ENCODE results near the gene UNC45A.
"Not testable (repeated sequence)": the region's sequence is repeated elsewhere in the genome, so short reads cannot be mapped to it uniquely, and the experiment has no call there.

The UNC45A gene, protein sequence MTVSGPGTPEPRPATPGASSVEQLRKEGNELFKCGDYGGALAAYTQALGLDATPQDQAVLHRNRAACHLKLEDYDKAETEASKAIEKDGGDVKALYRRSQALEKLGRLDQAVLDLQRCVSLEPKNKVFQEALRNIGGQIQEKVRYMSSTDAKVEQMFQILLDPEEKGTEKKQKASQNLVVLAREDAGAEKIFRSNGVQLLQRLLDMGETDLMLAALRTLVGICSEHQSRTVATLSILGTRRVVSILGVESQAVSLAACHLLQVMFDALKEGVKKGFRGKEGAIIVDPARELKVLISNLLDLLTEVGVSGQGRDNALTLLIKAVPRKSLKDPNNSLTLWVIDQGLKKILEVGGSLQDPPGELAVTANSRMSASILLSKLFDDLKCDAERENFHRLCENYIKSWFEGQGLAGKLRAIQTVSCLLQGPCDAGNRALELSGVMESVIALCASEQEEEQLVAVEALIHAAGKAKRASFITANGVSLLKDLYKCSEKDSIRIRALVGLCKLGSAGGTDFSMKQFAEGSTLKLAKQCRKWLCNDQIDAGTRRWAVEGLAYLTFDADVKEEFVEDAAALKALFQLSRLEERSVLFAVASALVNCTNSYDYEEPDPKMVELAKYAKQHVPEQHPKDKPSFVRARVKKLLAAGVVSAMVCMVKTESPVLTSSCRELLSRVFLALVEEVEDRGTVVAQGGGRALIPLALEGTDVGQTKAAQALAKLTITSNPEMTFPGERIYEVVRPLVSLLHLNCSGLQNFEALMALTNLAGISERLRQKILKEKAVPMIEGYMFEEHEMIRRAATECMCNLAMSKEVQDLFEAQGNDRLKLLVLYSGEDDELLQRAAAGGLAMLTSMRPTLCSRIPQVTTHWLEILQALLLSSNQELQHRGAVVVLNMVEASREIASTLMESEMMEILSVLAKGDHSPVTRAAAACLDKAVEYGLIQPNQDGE

DNA sequence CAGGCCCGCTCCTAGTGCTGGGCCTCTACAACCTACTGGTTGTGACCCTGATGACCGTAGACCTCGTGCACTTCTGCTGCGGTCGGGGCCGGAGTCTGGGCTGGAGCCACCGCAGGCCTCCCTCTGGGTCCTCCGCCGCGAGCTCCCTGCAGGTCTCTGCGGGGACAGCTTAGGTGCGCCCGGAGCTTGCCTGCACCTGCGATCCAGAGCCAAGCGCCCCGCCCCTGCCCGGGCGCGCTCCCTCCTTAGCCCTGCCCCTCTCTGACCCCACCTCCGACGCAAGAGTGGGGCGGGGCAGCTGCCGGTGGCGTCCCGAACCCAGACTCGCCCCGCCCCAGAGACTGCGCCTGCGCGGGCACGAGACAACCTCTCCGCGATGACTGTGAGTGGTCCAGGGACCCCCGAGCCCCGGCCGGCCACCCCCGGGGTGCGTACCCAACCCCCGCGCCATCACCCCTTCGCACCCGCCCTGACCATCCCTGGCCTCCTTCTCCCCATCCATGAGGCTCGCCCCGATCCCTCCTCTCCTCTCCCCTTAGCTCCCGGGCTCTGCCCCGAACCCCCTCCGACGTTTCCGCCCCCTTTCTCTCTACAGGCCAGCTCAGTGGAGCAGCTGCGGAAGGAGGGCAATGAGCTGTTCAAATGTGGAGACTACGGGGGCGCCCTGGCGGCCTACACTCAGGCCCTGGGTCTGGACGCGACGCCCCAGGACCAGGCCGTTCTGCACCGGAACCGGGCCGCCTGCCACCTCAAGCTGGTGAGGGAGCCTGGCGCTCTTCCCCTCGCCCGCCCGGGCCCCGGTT, at the start of gene UNC45A:
TSS of gene UNC45A (plus strand) at position 337 of the 803 bp plus-strand sequence. CDS start at position 377, 40 bp downstream.
- DNase-seq, result peak; percentile 97

DNA sequence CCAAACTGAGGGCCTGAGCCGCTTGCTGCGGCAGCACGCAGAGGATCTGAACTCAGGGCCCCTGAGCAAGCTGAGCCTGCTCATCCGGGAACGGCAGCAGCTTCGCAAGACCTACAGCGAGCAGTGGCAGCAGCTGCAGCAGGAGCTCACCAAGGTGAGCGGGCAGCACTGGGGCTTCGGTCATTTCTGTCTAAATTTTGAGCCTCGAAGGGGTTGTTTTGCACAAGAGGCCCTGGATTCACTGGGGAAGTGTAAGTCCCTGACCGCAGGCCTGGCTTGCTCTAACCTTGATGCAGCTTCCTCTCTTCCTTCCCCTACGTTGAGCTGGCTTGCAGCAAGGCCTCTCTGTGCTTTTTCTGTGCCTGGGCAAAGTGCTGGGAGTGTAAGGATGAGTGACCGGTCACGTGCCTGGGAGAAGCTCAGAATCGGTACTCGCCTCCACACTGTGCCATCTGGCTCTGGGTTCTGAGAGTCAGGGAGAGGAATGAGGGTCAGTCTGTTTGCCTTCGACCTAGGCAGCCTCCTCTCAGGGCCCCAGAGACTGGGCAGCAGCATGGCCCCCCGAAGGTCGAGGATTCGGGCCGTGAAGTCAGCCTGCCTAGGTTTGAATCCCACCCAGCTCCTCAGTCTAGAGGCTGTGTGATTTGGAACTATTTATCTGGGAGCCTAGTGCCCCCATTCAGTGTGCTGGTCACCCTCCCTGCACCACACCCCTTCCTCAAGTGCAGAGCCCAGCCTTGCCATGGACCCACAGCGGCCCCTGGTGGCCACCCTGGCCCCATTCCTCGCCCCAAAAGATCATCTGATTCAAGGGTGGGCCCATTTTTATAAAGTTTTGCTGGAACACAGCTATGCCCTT, 49.4 kb upstream of the UNC45A start:
- peak; percentile 86 for DNase-seq

DNA sequence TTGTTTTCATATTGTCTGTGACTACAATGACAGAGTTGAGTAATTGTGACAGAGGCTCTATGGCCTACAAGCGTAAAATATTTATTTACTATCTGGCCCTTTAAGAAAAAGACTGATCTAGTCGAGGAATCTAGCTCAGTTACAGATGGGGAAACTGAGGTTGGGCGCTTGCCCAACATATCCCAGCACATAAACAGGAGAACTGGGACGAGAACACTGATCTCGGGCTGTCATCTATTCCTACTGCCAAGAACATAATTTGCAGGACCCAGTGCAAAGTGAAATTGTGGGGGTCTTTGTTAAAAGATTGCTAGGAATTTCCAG, 48.8 kb upstream of the UNC45A start:
- no peak for DNase-seq

DNA sequence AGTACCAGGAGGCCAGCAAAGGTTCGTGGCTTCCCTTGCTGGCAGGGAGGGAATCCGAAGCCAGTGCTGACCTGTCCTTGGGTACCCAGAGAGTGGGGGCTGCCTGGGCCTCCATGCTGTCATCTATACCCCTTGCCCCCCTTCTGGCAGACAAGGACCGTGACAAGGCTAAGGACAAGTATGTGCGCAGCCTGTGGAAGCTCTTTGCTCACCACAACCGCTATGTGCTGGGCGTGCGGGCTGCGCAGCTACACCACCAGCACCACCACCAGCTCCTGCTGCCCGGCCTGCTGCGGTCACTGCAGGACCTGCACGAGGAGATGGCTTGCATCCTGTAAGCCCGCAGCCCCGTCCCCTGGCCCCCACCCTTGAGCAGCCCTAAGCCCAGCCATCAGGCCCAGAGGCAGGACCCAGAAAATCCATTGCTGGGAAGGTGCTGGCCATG, 48.0 kb upstream of the UNC45A start:
- DNase-seq, result no peak

DNA sequence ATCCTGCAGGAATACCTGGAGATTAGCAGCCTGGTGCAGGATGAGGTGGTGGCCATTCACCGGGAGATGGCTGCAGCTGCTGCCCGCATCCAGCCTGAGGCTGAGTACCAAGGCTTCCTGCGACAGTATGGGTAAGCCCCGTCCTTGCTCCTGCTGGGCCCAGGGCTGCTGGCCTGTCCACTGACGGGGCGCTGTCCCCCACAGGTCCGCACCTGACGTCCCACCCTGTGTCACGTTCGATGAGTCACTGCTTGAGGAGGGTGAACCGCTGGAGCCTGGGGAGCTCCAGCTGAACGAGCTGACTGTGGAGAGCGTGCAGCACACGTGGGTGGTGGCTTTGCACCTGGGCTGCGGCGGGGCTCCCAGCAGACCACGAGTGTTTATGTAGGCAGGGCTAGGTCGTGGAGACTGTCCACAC, 45.8 kb upstream of the UNC45A start:
- DNase-seq, result no peak

DNA sequence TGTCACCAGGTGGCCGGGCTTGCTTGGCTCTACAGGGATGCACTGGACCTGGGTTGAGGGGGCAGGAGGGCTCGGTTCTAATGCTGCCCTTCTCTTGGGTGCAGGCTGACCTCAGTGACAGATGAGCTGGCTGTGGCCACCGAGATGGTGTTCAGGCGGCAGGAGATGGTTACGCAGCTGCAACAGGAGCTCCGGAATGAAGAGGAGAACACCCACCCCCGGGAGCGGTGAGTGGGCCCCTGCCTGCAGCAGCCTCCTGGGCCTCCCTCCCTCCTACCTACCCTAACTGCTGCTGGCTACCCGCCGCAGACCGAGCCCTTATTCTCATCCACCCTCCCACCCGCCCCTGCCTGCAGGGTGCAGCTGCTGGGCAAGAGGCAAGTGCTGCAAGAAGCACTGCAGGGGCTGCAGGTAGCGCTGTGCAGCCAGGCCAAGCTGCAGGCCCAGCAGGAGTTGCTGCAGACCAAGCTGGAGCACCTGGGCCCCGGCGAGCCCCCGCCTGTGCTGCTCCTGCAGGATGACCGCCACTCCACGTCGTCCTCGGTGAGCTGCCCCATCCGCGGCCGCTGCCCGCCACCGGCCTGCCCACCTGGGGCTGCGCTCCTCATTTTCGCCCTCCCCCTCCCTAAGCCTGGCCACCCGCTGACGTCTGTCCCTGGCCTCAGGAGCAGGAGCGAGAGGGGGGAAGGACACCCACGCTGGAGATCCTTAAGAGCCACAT, 45.2 kb upstream of the UNC45A start:
- DNase-seq, result no peak

DNA sequence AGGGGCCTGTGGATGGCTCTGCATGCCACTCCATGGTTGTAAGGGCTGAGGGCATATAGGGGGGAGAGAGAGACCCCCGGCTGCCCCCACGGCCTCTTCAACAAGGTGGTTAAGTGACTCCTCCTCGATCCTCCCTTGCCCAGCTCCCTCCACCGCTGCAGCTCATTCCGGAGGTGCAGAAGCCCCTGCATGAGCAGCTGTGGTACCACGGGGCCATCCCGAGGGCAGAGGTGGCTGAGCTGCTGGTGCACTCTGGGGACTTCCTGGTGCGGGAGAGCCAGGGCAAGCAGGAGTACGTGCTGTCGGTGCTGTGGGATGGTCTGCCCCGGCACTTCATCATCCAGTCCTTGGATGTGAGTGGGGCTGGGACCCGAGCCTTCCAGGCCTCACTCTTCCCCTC, 44.2 kb upstream of the UNC45A start:
- no peak for DNase-seq

DNA sequence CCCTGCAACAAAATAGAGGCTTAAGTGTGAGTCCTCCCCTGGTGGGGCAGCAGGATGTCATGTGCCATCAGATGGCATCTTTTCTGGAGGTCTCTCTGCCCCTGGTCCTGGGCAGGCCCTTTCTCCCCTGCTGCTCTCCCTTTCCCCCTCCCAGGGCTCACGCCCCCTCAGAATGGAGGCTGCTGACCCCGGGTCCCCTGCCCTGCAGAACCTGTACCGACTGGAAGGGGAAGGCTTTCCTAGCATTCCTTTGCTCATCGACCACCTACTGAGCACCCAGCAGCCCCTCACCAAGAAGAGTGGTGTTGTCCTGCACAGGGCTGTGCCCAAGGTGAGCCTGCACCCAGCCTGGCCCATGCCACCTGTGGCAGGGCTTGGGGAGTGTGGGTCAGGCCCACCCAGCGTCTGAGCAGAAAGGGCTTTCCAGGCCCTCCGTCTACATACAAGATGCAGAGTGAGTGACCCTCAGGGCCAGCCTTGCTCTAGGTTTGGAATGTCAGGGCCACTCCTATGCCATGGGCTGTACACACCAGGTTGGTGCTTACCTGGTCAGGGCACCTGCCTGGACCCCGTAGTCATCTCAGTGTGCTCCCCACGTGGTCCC, 43.6 kb upstream of the UNC45A start:
- no peak for DNase-seq

DNA sequence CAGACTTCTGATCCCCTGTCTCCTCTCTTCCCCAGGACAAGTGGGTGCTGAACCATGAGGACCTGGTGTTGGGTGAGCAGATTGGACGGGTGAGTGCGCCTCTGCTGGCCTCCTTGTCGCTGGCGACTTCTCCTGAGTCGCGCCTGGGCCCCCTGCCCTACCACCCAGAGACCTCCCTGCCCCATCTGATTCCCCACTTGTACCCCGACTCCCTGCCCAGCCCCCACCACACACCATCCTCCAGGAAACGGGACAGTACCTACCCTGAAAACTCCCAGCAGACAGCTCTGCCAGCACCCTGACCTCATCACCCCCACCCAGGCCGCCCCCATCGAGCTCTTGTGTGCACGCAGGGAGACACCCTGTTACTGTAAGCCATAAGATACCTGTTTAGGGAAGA, 43.1 kb upstream of the UNC45A start:
- DNase-seq, result no peak

DNA sequence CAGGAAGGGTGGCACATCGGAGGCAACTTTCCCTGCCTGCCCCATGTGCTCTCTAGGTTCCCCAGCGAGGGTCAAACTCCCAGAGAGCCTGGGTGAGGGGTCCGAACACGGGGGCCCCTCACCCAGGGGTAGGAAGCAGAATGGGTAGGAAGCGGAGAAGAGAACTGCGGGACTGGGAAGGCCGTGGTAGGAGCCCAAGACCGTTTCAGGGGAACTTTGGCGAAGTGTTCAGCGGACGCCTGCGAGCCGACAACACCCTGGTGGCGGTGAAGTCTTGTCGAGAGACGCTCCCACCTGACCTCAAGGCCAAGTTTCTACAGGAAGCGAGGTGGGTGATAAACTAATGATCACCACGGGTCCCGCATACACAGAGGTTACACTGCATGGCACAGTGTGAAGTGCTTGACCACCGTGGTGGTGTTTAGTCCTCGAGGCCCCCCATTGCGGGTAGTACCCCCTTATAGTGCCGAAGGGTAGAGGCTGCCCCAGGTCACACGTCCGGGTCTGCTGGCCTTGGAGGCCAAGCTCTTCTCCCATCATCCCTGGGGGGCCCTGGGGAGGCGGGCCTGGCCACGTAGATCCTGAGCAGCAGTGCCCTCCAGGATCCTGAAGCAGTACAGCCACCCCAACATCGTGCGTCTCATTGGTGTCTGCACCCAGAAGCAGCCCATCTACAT, 42.4 kb upstream of the UNC45A start:
- no peak for DNase-seq

DNA sequence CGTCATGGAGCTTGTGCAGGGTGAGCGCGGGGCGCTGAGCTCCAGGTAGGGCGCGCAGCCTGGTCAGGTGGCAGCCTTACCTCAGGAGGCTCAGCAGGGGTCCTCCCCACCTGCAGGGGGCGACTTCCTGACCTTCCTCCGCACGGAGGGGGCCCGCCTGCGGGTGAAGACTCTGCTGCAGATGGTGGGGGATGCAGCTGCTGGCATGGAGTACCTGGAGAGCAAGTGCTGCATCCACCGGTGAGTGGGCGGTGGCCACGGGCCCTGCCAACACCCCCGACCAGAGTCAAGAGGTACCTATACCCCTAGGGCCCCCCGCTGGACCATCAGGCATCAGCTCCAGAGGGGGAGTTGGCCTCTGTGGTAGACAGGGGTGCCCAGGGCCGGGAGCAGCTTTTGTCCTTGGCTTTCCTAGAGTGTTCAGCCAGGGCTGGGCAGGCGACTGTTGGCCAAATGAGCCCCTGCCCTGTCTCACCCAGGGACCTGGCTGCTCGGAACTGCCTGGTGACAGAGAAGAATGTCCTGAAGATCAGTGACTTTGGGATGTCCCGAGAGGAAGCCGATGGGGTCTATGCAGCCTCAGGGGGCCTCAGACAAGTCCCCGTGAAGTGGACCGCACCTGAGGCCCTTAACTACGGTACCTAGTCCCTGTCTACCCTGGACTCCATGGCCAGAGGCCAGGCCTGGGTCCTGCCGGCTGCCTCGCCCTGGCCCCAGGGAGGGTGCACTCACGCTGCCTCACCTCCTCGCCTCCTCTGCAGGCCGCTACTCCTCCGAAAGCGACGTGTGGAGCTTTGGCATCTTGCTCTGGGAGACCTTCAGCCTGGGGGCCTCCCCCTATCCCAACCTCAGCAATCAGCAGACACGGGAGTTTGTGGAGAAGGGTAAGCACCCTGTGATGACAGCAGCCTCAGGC, 41.7 kb upstream of the UNC45A start:
- no peak for DNase-seq

DNA sequence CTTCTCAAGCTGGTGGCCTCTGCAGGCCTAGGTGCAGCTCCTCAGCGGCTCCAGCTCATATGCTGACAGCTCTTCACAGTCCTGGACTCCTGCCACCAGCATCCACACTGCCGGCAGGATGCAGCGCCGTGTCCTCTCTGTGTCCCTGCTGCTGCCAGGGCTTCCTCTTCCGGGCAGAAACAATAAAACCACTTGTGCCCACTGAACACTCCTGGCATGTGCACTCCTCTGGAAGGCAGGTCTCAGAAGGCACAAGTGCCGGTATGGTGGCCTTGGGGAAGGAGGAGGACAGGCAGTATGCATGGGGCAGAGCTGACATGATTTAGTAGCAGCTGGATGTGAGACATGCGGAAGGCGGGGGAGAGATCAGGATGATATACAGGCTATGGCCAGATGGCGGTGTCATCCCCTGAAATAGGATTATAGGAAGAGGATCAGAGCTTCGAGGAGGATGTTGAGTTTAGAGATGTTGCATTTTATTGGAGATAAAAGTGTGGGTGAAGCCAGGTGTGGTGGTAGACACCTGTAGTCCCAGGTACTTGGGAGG, 39.4 kb upstream of the UNC45A start:
- no peak for DNase-seq

DNA sequence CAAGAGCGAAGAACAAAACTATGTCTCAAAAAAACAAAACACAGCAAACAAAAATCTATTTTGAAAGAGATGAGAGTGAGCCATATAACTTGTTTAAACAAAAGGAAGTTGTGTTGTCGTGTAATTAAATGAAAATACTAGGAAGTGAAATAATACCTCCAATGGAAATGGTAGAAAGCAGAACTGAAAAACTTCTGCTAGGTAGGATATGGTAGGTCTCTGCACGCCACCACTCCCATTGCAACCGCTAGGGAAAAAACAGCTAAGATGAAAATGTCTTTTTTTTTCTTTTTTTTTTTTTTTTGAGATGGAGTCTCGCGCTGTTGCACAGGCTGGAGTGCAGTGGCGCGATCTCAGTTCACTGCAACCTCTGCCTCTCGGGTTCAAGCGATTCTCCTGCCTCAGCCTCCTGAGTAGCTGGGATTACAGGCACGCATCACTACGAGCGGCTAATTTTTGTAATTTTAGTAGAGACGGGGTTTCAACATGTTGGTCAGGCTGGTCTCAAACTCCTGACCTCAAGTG, 37.9 kb upstream of the UNC45A start:
- DNase-seq, result not testable (repeated sequence)

DNA sequence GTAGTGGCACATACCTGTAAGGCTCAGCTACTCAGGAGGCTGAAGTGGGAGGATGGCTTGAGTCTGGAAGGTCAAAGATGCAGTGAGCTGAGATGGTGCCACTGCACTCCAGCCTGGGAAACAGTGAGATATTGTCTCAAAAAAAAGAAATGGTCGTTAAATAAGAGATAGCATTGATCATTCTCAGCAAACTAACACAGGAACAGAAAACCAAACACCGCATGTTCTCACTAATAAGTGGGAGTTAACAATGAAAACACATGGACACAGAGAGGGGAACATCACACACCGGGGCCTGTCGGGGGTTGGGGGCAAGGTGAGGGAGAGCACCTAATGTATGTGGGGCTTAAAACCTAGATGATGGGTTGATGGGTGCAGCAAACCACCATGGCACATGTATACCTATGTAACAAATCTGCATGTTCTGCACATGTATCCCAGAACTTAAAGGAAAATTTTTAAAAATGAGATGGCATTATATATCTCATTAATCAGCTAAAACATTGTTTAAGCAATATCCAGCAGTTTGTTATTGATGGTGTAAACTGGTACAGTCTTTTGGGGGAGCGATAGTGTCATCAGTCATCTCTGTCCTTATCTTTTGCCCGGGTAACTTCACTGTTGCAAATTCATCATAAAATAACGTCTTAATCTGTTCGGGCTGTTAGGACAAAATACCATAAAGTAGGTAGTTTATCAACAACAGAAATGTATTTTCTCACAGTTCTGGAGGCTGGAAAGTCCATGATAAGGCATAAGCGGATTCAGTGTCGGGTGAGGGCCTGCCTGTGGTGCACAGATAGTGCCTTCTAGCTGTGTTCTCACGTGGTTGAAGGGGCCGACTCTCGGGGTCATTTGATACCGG, 33.7 kb upstream of the UNC45A start:
- no peak for DNase-seq

DNA sequence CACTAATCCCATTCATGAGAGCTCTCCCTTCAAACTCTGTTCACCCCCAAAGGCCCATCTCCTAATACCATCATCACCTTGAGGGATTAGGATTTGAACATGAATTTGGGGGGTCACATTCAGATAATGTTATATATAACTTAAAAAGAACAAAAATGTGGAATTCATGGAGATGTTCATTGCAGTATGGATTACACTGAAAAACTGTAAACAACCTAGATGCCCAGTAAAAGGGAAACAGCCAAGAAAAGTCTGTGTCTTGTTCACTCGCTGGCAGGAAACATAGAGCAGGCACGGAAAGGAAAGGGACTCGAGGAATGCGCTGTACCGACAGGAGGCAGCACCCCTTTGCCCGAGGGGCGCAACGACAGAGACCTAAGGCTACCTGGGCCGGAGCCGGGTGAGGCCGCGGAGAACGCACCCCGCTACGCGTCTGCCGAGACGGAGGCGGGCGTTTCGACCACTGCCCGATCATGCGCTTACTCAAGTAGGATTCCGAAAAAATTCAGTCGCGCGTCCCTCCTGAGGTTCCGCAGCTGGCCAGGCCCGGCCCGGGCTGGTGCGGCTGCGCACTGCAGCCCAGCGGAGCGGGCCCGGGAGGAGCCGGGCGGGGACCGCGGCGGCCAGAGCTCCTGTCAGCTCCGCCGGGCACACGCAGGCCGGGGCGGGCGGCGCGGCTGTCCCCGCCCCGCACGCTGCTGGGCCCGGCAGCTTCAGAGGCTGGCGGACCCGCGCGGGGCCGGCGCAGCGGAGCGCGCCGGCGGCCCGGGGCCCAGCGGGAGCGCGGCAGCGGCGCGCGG, 32.8 kb upstream of the UNC45A start:
- DNase-seq, result peak; percentile 77

DNA sequence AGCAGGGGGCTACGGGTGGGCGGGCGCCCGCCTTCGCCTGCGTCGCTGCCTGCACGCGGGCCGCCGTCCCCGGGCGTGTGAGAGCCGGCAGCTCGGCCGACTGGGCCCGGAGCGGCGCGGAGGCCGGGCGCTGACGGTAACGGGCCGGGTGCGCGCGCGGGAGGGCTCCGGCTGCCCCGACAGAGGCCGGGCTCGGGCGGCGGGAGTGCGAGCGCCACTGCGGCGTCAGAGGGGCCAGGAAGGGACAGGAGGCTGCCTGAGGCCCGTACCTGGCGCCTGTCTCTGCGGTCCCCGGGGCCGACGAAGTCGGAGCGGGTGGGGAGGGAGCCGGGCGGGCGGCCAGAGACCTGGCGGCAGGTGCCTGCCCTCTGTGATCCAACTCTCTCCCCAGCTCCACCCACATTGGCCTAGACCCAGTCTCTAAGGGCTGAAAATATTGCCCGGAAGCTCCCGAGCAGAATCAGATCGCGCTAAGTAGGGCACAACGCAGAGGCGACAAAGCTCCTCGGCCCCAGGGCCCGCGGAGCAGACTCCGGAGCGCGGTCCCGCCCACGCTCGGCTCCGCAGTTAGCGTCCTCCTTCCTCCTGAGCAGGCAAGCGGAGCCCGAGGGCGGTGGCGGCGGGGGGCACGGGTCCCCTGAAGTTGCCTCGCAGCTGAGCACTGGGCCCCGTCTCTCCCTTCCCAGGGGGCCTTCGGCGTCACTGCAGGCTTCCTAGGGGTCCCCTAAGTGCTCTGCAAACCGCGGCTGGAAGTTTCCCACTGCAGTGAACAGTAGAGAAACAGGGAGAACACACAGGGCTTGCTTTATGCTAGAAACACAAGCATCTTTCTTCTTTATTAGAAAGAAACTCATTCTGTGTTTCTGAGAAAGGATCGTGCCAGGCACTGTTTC, 32.0 kb upstream of the UNC45A start, which contains the start of gene MAN2A2:
TSS of gene MAN2A2 (plus strand) at position 463 of the 893 bp plus-strand sequence. CDS start 906 bp downstream, outside the sequence.
- DNase-seq, result peak; percentile 78

Data from activated CD4-positive, CD25-positive, alpha-beta regulatory T cell treated with anti-CD3 and anti-CD28 coated beads, Interleukin-2, amount 50 U/mL, for 72 hours (primary cell).